Stimulated activated CD8-positive, alpha-beta memory T cell treated with anti-CD3 and anti-CD28 coated beads, Interleukin-7, amount 100 ng/mL, for 48 hours (primary cell): ENCODE results near the gene MUL1.

Source experiments
- DNase-seq, 2 donors: peaks; one replicate each; pipeline ENCODE4 v3.0.0-alpha.2; 2020; ENCODE audit warnings: low read depth in 1 of 2; ENCODE audit errors: extremely low read depth in 1 of 2

MUL1 gene

GRCh38 chr1:20472121-20472520 is 35.8 kb downstream of the MUL1 start:
- DNase-seq = no peak

GRCh38 chr1:20470194-20470593 is 37.8 kb downstream of the MUL1 start:
- DNase-seq = no peak

DNA sequence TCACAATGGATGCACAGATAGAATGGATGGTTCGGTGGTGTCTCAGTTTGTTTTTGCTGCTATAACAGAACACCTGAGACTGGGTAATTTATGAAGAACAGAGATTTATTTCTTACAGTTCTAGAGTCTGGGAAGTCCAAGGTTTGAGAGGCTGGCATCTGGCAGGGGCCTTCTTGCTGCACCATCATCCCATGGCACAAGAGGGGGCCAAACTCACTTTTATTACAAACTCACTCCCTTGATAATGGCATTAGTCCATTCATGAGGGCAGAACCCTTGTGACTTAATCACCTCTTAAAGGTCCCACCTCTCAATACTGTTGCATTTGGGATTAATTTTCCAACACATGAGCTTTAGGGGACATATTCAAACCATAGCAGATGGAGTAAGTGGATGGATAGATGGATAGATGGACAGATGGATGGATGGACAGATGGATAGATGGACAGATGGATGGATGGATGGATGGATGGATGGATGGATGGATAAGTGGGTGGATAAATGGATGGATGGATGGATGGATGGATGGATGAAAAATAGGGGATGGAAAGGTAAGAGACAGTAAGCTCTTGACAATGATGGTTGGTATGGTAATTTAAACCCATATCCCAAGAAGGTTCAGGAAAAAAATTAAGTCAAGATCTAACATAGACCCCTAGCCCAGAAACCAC is 38.4 kb downstream of the MUL1 start:
- no peak for DNase-seq

- DNase-seq = peak in 1 of 2 donors; percentile 37
These were observed 41.7 kb downstream of the MUL1 start for GRCh38 chr1:20466273-20466672.

DNA sequence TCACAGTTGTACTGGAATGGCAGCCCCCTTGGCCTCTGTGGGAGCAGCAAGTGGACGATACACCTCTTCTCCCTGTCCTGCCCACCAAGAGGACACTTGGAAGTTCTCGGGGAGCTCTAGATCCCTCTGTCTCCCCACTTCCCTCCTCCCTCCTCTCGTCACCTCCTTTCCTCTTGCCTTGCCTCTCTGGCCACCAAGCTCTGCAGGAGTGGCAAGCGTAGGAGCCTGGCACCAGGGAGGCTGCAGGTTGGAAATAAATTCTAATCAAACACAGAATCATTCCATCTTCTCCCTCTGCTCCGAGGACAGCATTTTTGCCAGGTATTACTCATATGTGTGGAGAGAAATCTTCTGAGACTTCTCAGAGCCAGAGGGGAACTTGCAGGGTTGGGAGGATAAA is 42.8 kb downstream of the MUL1 start:
- no peak for DNase-seq

DNA sequence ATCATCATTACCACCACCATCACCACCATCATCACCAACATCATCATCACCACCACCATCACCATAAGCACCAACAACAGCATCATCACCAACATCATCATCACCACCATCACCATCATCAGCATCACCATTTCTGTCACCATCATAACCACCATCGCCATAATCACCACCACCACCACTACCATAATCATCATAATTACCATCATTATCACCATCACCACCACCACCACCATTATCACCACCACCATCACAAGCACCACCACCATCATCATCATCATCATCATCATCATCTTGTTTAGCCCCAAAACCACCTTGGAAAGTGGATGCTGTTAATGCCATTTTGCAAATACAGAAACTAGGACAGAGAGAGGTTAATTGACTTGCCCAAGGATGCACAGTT is 44.4 kb downstream of the MUL1 start:
- no peak for DNase-seq

DNA sequence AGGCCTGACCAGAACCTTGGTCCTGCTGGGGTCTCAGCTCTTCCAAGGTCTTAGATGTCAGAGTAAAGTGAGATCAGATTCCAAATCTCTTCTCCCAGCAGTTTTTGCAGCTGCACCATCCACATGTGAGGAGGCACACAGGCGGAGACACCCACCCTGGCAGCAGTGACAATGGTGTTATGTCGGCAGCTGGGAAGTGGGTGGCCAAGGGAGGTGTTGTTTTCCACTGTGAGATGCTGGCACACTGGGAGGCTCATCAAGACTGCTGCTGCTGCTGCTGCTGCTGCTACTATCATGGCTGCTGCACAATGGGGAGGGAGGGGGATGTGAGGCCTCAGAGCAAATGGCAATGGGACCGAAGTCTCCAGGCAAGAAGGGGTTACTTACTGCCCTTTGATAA is 45.6 kb downstream of the MUL1 start:
- DNase-seq = no peak

GRCh38 chr1:20458717-20459116 is 49.2 kb downstream of the MUL1 start:
- DNase-seq = no peak

GRCh38 chr1:20454004-20454403 is 53.9 kb downstream of the MUL1 start:
- DNase-seq = no peak

GRCh38 chr1:20449735-20450311 is 58.1 kb downstream of the MUL1 start:
- no peak for DNase-seq
